Subcutaneous adipose tissue (tissue), 4 donors: ENCODE data around the gene AHDC1. TPM values are rescaled to one million over a fixed set of nuclear protein-coding genes. Genes with fewer than 3 reads are reported as not detected.

Experiments used
- CTCF ChIP-seq: fragments of 450-650 bp; IDR thresholded peaks from one replicate; pipeline ENCODE4 v1.5.1; 2016; ENCODE audit warnings: low read depth, mild to moderate bottlenecking, control low read depth, antibody characterized with exemption, moderate library complexity
- total RNA-seq, 4 donors: library from RNA; depleted of rRNA; stranded (reverse); fragments of >200 nt; gene quantifications; one replicate each; pipeline ENCODE4 v1.1.0, GENCODE V29; 2016

The AHDC1 gene
- total RNA-seq, 4 donors from 2014 or later: 2.9 to 13.6 (median 7.1) TPM

- TF ChIP-seq CTCF: no peak
Measured at GRCh38 chr1:27630859-27631491, 27.0 kb upstream of the AHDC1 start.

- TF ChIP-seq CTCF: no peak
Measured at GRCh38 chr1:27628712-27629111, 24.8 kb upstream of the AHDC1 start.

GRCh38 chr1:27627061-27627460 is 23.1 kb upstream of the AHDC1 start:
- TF ChIP-seq CTCF: no peak

- TF ChIP-seq CTCF: no peak
Measured at GRCh38 chr1:27626031-27626935, 22.3 kb upstream of the AHDC1 start.

- no peak for TF ChIP-seq CTCF
Measured at GRCh38 chr1:27624467-27625178, 20.7 kb upstream of the AHDC1 start.

- no peak for TF ChIP-seq CTCF
Measured at GRCh38 chr1:27623327-27624212, 19.6 kb upstream of the AHDC1 start.
